ENCODE data around the gene EXOC3.
"Not testable (repeated sequence)": the region's sequence is repeated elsewhere in the genome, so short reads cannot be mapped to it uniquely, and the experiment has no call there.

The EXOC3 gene

GRCh38 chr5:400282-401145 is 42.5 kb upstream of the EXOC3 start:
- peak overlapping the region; percentile 79 for H3K4me3 ChIP-seq (ENCODE audit: low read length)
- no peaks in the 10 kb centered on the region for H3K27me3 ChIP-seq (replicated peaks; ENCODE audit: control insufficient read depth, insufficient read depth, low read length)
- H3K9me3 ChIP-seq (ENCODE audit: control insufficient read depth, low read length): no peaks in the 10 kb centered on the region
- peak; percentile 89 for DNase-seq (ENCODE audit: low read depth)
- peak overlapping the region; percentile 70 for H3K9ac ChIP-seq (ENCODE audit: low read length)
- H3K4me1 ChIP-seq (ENCODE audit: control insufficient read depth, insufficient read depth, low read length): peaks cover 31% of the 10 kb centered on the region
- H3K36me3 ChIP-seq (ENCODE audit: control insufficient read depth, insufficient read depth, low read length, severe bottlenecking): no peaks in the 10 kb centered on the region

GRCh38 chr5:401146-402034 is 41.6 kb upstream of the EXOC3 start:
- H3K9ac ChIP-seq (ENCODE audit: low read length): peak overlapping the region; percentile 70
- H3K4me3 ChIP-seq (ENCODE audit: low read length): no peak overlapping the region
- H3K9me3 ChIP-seq (ENCODE audit: control insufficient read depth, low read length): no peaks in the 10 kb centered on the region
- H3K36me3 ChIP-seq (ENCODE audit: control insufficient read depth, insufficient read depth, low read length, severe bottlenecking): no peaks in the 10 kb centered on the region
- no peak for DNase-seq (ENCODE audit: low read depth)
- no peaks in the 10 kb centered on the region for H3K27me3 ChIP-seq (replicated peaks; ENCODE audit: control insufficient read depth, insufficient read depth, low read length)
- peaks cover 23% of the 10 kb centered on the region for H3K4me1 ChIP-seq (ENCODE audit: control insufficient read depth, insufficient read depth, low read length)

GRCh38 chr5:402219-402614 is 40.8 kb upstream of the EXOC3 start:
- H3K9me3 ChIP-seq (ENCODE audit: control insufficient read depth, low read length); H3K27me3 ChIP-seq (replicated peaks; ENCODE audit: control insufficient read depth, insufficient read depth, low read length); DNase-seq (ENCODE audit: low read depth); H3K36me3 ChIP-seq (ENCODE audit: control insufficient read depth, insufficient read depth, low read length, severe bottlenecking); H3K4me3 ChIP-seq (ENCODE audit: low read length); H3K9ac ChIP-seq (ENCODE audit: low read length): not testable (repeated sequence)
- peaks cover 23% of the 10 kb centered on the region for H3K4me1 ChIP-seq (ENCODE audit: control insufficient read depth, insufficient read depth, low read length)

- Histone ChIP-seq H3K27me3 (replicated peaks; ENCODE audit: control insufficient read depth, insufficient read depth, low read length) (no peaks in the 10 kb centered on the region), H3K4me3 (ENCODE audit: low read length) (no peak overlapping the region), H3K9ac (ENCODE audit: low read length) (no peak overlapping the region), H3K36me3 (ENCODE audit: control insufficient read depth, insufficient read depth, low read length, severe bottlenecking) (no peaks in the 10 kb centered on the region), H3K4me1 (ENCODE audit: control insufficient read depth, insufficient read depth, low read length) (peaks cover 23% of the 10 kb centered on the region), H3K9me3 (ENCODE audit: control insufficient read depth, low read length) (no peaks in the 10 kb centered on the region)
- DNase-seq (ENCODE audit: low read depth): no peak
Measured at GRCh38 chr5:402615-403359, 40.2 kb upstream of the EXOC3 start.

GRCh38 chr5:403995-404394 is 39.0 kb upstream of the EXOC3 start:
- Histone ChIP-seq H3K36me3 (ENCODE audit: control insufficient read depth, insufficient read depth, low read length, severe bottlenecking) (no peaks in the 10 kb centered on the region), H3K27me3 (replicated peaks; ENCODE audit: control insufficient read depth, insufficient read depth, low read length) (no peaks in the 10 kb centered on the region), H3K4me1 (ENCODE audit: control insufficient read depth, insufficient read depth, low read length) (peaks cover 20% of the 10 kb centered on the region), H3K4me3 (ENCODE audit: low read length) (no peak overlapping the region), H3K9ac (ENCODE audit: low read length) (no peak overlapping the region), H3K9me3 (ENCODE audit: control insufficient read depth, low read length) (no peaks in the 10 kb centered on the region)
- DNase-seq (ENCODE audit: low read depth): no peak

GRCh38 chr5:404666-405241 is 38.2 kb upstream of the EXOC3 start:
- Histone ChIP-seq H3K9ac (ENCODE audit: low read length) (no peak overlapping the region), H3K36me3 (ENCODE audit: control insufficient read depth, insufficient read depth, low read length, severe bottlenecking) (no peaks in the 10 kb centered on the region), H3K9me3 (ENCODE audit: control insufficient read depth, low read length) (no peaks in the 10 kb centered on the region), H3K27me3 (replicated peaks; ENCODE audit: control insufficient read depth, insufficient read depth, low read length) (no peaks in the 10 kb centered on the region), H3K4me3 (ENCODE audit: low read length) (no peak overlapping the region), H3K4me1 (ENCODE audit: control insufficient read depth, insufficient read depth, low read length) (peaks cover 13% of the 10 kb centered on the region)
- no peak for DNase-seq (ENCODE audit: low read depth)

GRCh38 chr5:405421-405820 is 37.6 kb upstream of the EXOC3 start:
- Histone ChIP-seq H3K36me3 (ENCODE audit: control insufficient read depth, insufficient read depth, low read length, severe bottlenecking) (no peaks in the 10 kb centered on the region), H3K27me3 (replicated peaks; ENCODE audit: control insufficient read depth, insufficient read depth, low read length) (no peaks in the 10 kb centered on the region), H3K4me1 (ENCODE audit: control insufficient read depth, insufficient read depth, low read length) (peaks cover 6% of the 10 kb centered on the region), H3K9ac (ENCODE audit: low read length) (no peak overlapping the region), H3K9me3 (ENCODE audit: control insufficient read depth, low read length) (no peaks in the 10 kb centered on the region), H3K4me3 (ENCODE audit: low read length) (no peak overlapping the region)
- DNase-seq (ENCODE audit: low read depth): no peak

GRCh38 chr5:406041-406440 is 36.9 kb upstream of the EXOC3 start:
- no peaks in the 10 kb centered on the region for H3K27me3 ChIP-seq (replicated peaks; ENCODE audit: control insufficient read depth, insufficient read depth, low read length)
- H3K36me3 ChIP-seq (ENCODE audit: control insufficient read depth, insufficient read depth, low read length, severe bottlenecking): no peaks in the 10 kb centered on the region
- H3K4me3 ChIP-seq (ENCODE audit: low read length): no peak overlapping the region
- no peak for DNase-seq (ENCODE audit: low read depth)
- no peaks in the 10 kb centered on the region for H3K9me3 ChIP-seq (ENCODE audit: control insufficient read depth, low read length)
- H3K4me1 ChIP-seq (ENCODE audit: control insufficient read depth, insufficient read depth, low read length): no peaks in the 10 kb centered on the region
- H3K9ac ChIP-seq (ENCODE audit: low read length): no peak overlapping the region

- H3K9ac ChIP-seq (ENCODE audit: low read length): no peak overlapping the region
- no peaks in the 10 kb centered on the region for H3K9me3 ChIP-seq (ENCODE audit: control insufficient read depth, low read length)
- H3K4me1 ChIP-seq (ENCODE audit: control insufficient read depth, insufficient read depth, low read length): no peaks in the 10 kb centered on the region
- no peak overlapping the region for H3K4me3 ChIP-seq (ENCODE audit: low read length)
- no peaks in the 10 kb centered on the region for H3K27me3 ChIP-seq (replicated peaks; ENCODE audit: control insufficient read depth, insufficient read depth, low read length)
- no peak for DNase-seq (ENCODE audit: low read depth)
- H3K36me3 ChIP-seq (ENCODE audit: control insufficient read depth, insufficient read depth, low read length, severe bottlenecking): no peaks in the 10 kb centered on the region
Measured at GRCh38 chr5:407051-407450, 35.9 kb upstream of the EXOC3 start.

GRCh38 chr5:407801-408268 is 35.1 kb upstream of the EXOC3 start:
- DNase-seq (ENCODE audit: low read depth): no peak
- no peaks in the 10 kb centered on the region for H3K4me1 ChIP-seq (ENCODE audit: control insufficient read depth, insufficient read depth, low read length)

More at GRCh38 chr5:407801-408268, 35.1 kb upstream of the EXOC3 start:
- Histone ChIP-seq H3K4me3 (ENCODE audit: low read length) (no peak overlapping the region), H3K9me3 (ENCODE audit: control insufficient read depth, low read length) (no peaks in the 10 kb centered on the region), H3K36me3 (ENCODE audit: control insufficient read depth, insufficient read depth, low read length, severe bottlenecking) (no peaks in the 10 kb centered on the region), H3K27me3 (replicated peaks; ENCODE audit: control insufficient read depth, insufficient read depth, low read length) (no peaks in the 10 kb centered on the region), H3K9ac (ENCODE audit: low read length) (no peak overlapping the region)
